ENCODE measurements around the gene RNF32. TPM values are rescaled to one million over a fixed set of nuclear protein-coding genes. Genes with fewer than 3 reads are reported as not detected.

RNF32 gene
- total RNA-seq, 6 donors from 2014 or later, result 1.1 to 4.0 (median 2.6) TPM; not detected in 1

DNA sequence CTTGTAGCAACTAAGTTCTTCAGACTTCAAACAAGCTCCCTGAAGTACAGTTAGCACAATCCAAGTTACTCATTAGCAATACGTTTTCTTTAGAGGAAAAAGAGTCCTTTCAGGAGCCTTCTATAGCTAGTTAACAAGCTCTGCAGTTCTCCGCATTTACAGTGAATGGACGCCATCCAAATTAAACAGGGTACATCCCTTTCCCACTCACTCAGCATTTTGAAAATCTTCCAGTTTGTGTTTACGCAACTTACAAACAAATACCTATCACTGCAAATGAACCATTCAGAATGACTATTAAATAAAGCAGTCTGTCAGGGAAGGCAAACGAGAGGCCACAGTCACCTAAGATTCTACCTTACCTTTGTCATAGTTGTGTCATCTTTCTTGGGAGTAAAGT is 84.5 kb downstream of the RNF32 start:
- Histone ChIP-seq H3K27me3 (no peaks in the 10 kb centered on the region), H3K27ac (peak overlapping the region in 1 of 4 donors; percentile 21), H3K9me3 (no peaks in the 10 kb centered on the region), H3K36me3 (peaks cover 0 to 6% (median 0%) of the 10 kb centered on the region in 4 donors), H3K4me1 (no peaks in the 10 kb centered on the region), H3K4me3 (no peak overlapping the region)
- DNase-seq (no peak), ATAC-seq (ENCODE audit: low FRiP score in 2 of 2) (no peak)
- TF ChIP-seq POLR2A (IDR thresholded peaks at IDR 0.05) (no peak), EP300 (IDR thresholded peaks at IDR 0.05) (no peak)
- 69 to 71% methylated on average over 5 of the region's 5 CpGs for WGBS, 2 donors

DNA sequence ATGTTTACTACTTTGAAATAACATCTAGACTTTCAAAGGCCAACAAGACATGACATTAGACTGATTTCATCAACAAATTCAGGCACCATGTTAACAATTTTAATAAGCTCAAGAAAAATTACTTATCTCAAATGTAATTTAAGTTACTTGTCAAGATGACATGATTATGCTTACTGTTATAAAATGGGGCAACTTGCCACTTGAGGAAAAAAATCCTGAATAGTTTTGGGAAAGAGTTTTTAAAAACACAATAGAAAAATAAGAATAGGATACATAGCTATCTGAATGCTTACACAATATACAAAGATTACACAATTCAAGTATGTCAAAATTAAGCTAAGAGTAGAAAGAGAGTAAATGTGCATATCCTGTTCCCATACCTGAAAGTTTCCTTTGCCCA is 85.4 kb downstream of the RNF32 start:
- TF ChIP-seq EP300 (IDR thresholded peaks at IDR 0.05) (no peak), CTCF (IDR thresholded peaks at IDR 0.05) (no peak), POLR2A (IDR thresholded peaks at IDR 0.05) (no peak), POLR2AphosphoS5 (IDR thresholded peaks at IDR 0.05) (no peak)
- no peaks in the 10 kb centered on the region for H3K27me3 ChIP-seq
- peaks cover 0 to 6% (median 0%) of the 10 kb centered on the region in 4 donors for H3K36me3 ChIP-seq
- no peaks in the 10 kb centered on the region for H3K4me1 ChIP-seq
- H3K9me3 ChIP-seq, result no peaks in the 10 kb centered on the region
- peak overlapping the region in 2 of 4 donors; percentile 21 to 57 for H3K27ac ChIP-seq
- H3K4me3 ChIP-seq, result no peak overlapping the region
- DNase-seq (no peak), ATAC-seq (ENCODE audit: low FRiP score in 2 of 2) (no peak)

All from upper lobe of left lung (tissue), 6 donors.